ENCODE data around the gene SMAD6. TPM values are rescaled to one million over a fixed set of nuclear protein-coding genes. Genes with fewer than 3 reads are reported as not detected.
A peak's percentile ranks its signal among the peaks of the same experiment; 100 is the strongest.

Gene SMAD6
- total and polyA plus RNA-seq, 10 of the 15 experiments (the other 5 are each of a cell fraction or from before 2014, with no cell fraction given), result under 0.01 to 0.10 (median 0.03) TPM; not detected in 7

DNA sequence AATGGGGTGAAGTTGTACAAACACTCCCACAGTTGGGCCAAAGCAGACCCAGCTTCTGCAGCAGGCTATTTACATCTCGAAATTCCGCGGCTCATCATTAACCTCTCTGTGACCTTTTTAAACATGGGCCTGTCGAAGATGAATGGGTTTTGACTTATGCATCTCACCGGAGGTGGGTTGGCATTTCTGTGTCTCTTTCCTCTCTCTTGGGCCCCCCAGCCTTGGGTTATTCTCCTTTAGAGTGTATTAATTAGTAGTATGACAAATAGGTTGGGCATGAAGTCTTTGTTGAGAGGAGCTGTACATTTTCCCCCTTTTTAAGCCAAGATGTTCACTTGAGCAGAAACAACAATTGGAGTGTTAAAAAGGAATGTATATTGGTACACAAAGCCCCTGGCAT is 9.8 kb downstream of the SMAD6 start (continued):
- TF ChIP-seq ZNF384 (IDR thresholded peaks at IDR 0.05; ENCODE audit: borderline replicate concordance, low read depth, low read length) (no peak), CHD1 (IDR thresholded peaks at IDR 0.05; ENCODE audit: low read depth, low read length) (no peak), ASH2L (IDR thresholded peaks at IDR 0.05; ENCODE audit: borderline replicate concordance, low read depth) (no peak), SMAD5 (IDR thresholded peaks at IDR 0.05; ENCODE audit: low read depth) (no peak), CHD4 (IDR thresholded peaks at IDR 0.05) (no peak)

DNA sequence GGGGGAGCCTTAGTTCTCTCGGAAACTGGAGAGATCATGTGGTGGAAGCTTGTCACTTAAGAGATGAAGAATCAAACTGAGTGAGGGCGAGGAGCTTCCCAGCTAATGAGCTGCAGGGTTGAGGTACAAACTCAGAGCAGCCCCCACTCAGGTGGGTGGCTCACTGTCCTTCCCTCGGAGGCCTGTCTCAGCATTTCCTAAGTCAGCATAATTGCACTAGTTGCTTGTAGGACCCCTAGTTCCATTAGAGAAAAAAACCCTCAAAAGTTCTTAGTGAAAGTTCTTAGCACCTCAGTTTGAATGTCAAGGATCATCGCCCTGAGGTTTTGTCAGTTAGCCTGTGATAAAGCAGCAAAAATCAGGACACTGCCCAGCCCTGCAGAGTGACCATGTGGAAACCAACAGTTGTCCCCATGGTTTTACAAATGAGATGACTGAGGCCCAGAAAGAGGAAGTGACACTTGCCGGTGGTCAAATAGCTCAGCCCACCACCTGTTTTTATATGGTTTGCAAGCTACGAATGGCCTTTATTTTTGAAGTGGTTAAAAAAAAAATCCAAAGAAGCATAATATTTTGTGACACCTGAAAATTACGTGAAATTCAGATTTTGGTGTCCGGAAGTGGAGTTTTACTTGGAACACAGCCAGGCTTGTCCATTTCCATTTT is 11.9 kb downstream of the SMAD6 start:
- H3K27ac ChIP-seq (ENCODE audit: control insufficient read depth, insufficient read depth), result peak overlapping the region; percentile 22; the same call in 1 of the 2 replicates
- RAD21 ChIA-PET (ENCODE audit: unreplicated experiment), result interaction anchor here (1.2 kb wide), 1 partner anchor 14 kb away, joined by 3 read pairs; no protein-coding TSS in a partner anchor
- no peak overlapping the region for H3K9ac ChIP-seq (ENCODE audit: control insufficient read depth, insufficient read depth, low read length)
- no peak overlapping the region for H3K4me3 ChIP-seq
- DNase-seq (ENCODE audit: low read depth, low spot score) (peak; percentile 56), ATAC-seq (peak; percentile 92), FAIRE-seq (no peak)
- H3K27me3 ChIP-seq (replicated peaks in 1 of 2; ENCODE audit: control insufficient read depth in 2 of 2, insufficient read depth in 2 of 2, low read length in 1 of 2), result peaks cover 0 to 1% of the 10 kb centered on the region in 2 experiments; a peak in 1 of 4 replicates
- in situ Hi-C loops (cut with MboI), result no loop called here
- CTCF ChIA-PET, result interaction anchor here (0.9 to 1.9 kb wide), 9 partner anchors 11 to 189 kb away, joined by 3 to 9 read pairs (median 3); no protein-coding TSS in a partner anchor
- 22% methylated on average over 8 of the region's 8 CpGs for WGBS (ENCODE audit: insufficient coverage, insufficient replicate concordance, low lambda C conversion rate, missing lambda C conversion rate)
- no TSS peak for BruUV-seq (replicated peaks)
- no peaks in the 10 kb centered on the region for H4K20me1 ChIP-seq (ENCODE audit: control insufficient read depth, insufficient read depth)
- H3K36me3 ChIP-seq (ENCODE audit: control insufficient read depth in 2 of 2, insufficient read depth in 2 of 2, low read length in 1 of 2), result no peaks in the 10 kb centered on the region
- peaks cover 26% of the 10 kb centered on the region for H3K4me1 ChIP-seq (ENCODE audit: control insufficient read depth, insufficient read depth, low read length)
- H3K79me2 ChIP-seq (ENCODE audit: control insufficient read depth, insufficient read depth, low read length), result no peaks in the 10 kb centered on the region
- POLR2A ChIA-PET, result no interaction called here
- H3K9me3 ChIP-seq (replicated peaks; ENCODE audit: control insufficient read depth, insufficient read depth, low read length), result no peaks in the 10 kb centered on the region
- SMC1A ChIA-PET (ENCODE audit: uncharacterized antibody, unreplicated experiment), result interaction anchor here (1.0 to 2.0 kb wide), 5 partner anchors 12 to 137 kb away, joined by 3 to 5 read pairs (median 3); no protein-coding TSS in a partner anchor
- H3K4me2 ChIP-seq (ENCODE audit: control insufficient read depth, insufficient read depth), result peak overlapping the region; percentile 83
- intact Hi-C loops (cut with micrococcal nuclease; ENCODE audit: unreplicated experiment), result loop anchor here (5.0 kb wide), 1 partner anchor 53 kb away; no protein-coding TSS in a partner anchor
- no peak overlapping the region for H2AFZ ChIP-seq (ENCODE audit: control insufficient read depth, low read depth, low read length)
- TF ChIP-seq, protein P1, sequence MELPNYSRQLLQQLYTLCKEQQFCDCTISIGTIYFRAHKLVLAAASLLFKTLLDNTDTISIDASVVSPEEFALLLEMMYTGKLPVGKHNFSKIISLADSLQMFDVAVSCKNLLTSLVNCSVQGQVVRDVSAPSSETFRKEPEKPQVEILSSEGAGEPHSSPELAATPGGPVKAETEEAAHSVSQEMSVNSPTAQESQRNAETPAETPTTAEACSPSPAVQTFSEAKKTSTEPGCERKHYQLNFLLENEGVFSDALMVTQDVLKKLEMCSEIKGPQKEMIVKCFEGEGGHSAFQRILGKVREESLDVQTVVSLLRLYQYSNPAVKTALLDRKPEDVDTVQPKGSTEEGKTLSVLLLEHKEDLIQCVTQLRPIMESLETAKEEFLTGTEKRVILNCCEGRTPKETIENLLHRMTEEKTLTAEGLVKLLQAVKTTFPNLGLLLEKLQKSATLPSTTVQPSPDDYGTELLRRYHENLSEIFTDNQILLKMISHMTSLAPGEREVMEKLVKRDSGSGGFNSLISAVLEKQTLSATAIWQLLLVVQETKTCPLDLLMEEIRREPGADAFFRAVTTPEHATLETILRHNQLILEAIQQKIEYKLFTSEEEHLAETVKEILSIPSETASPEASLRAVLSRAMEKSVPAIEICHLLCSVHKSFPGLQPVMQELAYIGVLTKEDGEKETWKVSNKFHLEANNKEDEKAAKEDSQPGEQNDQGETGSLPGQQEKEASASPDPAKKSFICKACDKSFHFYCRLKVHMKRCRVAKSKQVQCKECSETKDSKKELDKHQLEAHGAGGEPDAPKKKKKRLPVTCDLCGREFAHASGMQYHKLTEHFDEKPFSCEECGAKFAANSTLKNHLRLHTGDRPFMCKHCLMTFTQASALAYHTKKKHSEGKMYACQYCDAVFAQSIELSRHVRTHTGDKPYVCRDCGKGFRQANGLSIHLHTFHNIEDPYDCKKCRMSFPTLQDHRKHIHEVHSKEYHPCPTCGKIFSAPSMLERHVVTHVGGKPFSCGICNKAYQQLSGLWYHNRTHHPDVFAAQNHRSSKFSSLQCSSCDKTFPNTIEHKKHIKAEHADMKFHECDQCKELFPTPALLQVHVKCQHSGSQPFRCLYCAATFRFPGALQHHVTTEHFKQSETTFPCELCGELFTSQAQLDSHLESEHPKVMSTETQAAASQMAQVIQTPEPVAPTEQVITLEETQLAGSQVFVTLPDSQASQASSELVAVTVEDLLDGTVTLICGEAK (IDR thresholded peaks at IDR 0.05; ENCODE audit: borderline replicate concordance), result no peak
- TF ChIP-seq NFYB (IDR thresholded peaks at IDR 0.05; ENCODE audit: insufficient read depth, low read depth, low read length) (no peak), EP300 (IDR thresholded peaks at IDR 0.05; ENCODE audit: borderline replicate concordance in 1 of 2, control insufficient read depth in 1 of 2, low read depth in 2 of 2, low read length in 2 of 2) (peak; percentile 84 to 87), FOXM1 (IDR thresholded peaks at IDR 0.05; ENCODE audit: low read depth, low read length) (0 out of 2 replicates have a peak, but pooled peaks have one; percentile 21), RUNX3 (IDR thresholded peaks at IDR 0.05; ENCODE audit: low read length) (peak; percentile 97)
- TF ChIP-seq, protein P2, sequence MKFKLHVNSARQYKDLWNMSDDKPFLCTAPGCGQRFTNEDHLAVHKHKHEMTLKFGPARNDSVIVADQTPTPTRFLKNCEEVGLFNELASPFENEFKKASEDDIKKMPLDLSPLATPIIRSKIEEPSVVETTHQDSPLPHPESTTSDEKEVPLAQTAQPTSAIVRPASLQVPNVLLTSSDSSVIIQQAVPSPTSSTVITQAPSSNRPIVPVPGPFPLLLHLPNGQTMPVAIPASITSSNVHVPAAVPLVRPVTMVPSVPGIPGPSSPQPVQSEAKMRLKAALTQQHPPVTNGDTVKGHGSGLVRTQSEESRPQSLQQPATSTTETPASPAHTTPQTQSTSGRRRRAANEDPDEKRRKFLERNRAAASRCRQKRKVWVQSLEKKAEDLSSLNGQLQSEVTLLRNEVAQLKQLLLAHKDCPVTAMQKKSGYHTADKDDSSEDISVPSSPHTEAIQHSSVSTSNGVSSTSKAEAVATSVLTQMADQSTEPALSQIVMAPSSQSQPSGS (IDR thresholded peaks at IDR 0.05; ENCODE audit: low read length), result peak; percentile 42; the same call in 1 of the 2 replicates
- TF ChIP-seq, protein P3, sequence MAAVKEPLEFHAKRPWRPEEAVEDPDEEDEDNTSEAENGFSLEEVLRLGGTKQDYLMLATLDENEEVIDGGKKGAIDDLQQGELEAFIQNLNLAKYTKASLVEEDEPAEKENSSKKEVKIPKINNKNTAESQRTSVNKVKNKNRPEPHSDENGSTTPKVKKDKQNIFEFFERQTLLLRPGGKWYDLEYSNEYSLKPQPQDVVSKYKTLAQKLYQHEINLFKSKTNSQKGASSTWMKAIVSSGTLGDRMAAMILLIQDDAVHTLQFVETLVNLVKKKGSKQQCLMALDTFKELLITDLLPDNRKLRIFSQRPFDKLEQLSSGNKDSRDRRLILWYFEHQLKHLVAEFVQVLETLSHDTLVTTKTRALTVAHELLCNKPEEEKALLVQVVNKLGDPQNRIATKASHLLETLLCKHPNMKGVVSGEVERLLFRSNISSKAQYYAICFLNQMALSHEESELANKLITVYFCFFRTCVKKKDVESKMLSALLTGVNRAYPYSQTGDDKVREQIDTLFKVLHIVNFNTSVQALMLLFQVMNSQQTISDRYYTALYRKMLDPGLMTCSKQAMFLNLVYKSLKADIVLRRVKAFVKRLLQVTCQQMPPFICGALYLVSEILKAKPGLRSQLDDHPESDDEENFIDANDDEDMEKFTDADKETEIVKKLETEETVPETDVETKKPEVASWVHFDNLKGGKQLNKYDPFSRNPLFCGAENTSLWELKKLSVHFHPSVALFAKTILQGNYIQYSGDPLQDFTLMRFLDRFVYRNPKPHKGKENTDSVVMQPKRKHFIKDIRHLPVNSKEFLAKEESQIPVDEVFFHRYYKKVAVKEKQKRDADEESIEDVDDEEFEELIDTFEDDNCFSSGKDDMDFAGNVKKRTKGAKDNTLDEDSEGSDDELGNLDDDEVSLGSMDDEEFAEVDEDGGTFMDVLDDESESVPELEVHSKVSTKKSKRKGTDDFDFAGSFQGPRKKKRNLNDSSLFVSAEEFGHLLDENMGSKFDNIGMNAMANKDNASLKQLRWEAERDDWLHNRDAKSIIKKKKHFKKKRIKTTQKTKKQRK (IDR thresholded peaks at IDR 0.05; ENCODE audit: low read depth, low read length), result no peak

All from GM12878 (cell line).